PC-9 (cell line): Measurements from ENCODE around the gene EVL. TPM values are rescaled to one million over a fixed set of nuclear protein-coding genes. Genes with fewer than 3 reads are reported as not detected.

Source experiments
- BruUV-seq: library from RNA; stranded (reverse); fragments of 400-500 nt; replicated peaks from 2 replicates; lab custom pipeline; 2021; lab: Mats Ljungman, UMichigan
- CTCF ChIA-PET: fragments of 300-600 bp; sonication (Branson Sonifier 250); formaldehyde crosslinking; loops from one replicate; lab custom pipeline; 2022; ENCODE audit warnings: antibody characterized with exemption; lab: Charles Lee
- POLR2A ChIA-PET: fragments of 300-600 bp; sonication (Branson Sonifier 250); formaldehyde crosslinking; loops from one replicate; lab custom pipeline; 2022; ENCODE audit warnings: antibody characterized with exemption; ENCODE audit not compliant: unreplicated experiment; lab: Charles Lee
- DNase-seq, 2 experiments: peaks; one replicate each; pipeline versions ENCODE4 v3.0.0 to v3.0.0-alpha.2; 2015 to 2022; ENCODE audit warnings: mixed read lengths in 1 of 2
- H2AFZ ChIP-seq: fragments of 200-600 bp; sonication (generic); 2 replicates; pipeline ENCODE4 v1.8.1; 2017; ENCODE audit warnings: antibody characterized with exemption
- H3F3A ChIP-seq: fragments of 200-600 bp; sonication (generic); 2 replicates; pipeline ENCODE4 v1.8.1; 2017; ENCODE audit warnings: antibody characterized with exemption, mild to moderate bottlenecking, low read depth; ENCODE audit not compliant: insufficient read depth
- H3K27ac ChIP-seq: fragments of 200-600 bp; sonication (generic); 2 replicates; pipeline ENCODE4 v1.6.1; 2016; ENCODE audit warnings: mixed run types
- H3K27me3 ChIP-seq: fragments of 200-600 bp; sonication (generic); 2 replicates; pipeline ENCODE4 v1.6.1; 2016; ENCODE audit warnings: low read depth, mixed run types; ENCODE audit not compliant: insufficient read depth
- H3K36me3 ChIP-seq: fragments of 200-600 bp; sonication (generic); 2 replicates; pipeline ENCODE4 v1.6.1; 2016; ENCODE audit warnings: low read depth, mixed run types
- H3K4me1 ChIP-seq: fragments of 200-600 bp; sonication (generic); replicated peaks from 2 replicates; pipeline ENCODE4 v1.6.1; 2016; ENCODE audit warnings: mixed run types; ENCODE audit not compliant: insufficient read depth
- H3K4me2 ChIP-seq: fragments of 200-600 bp; sonication (generic); 2 replicates; pipeline ENCODE4 v1.6.1; 2017; ENCODE audit warnings: mixed run types
- H3K4me3 ChIP-seq: fragments of 200-600 bp; sonication (generic); 2 replicates; pipeline ENCODE4 v1.6.1; 2016; ENCODE audit warnings: mixed run types
- H3K79me2 ChIP-seq: fragments of 200-600 bp; sonication (generic); 2 replicates; pipeline ENCODE4 v1.6.1; 2017; ENCODE audit warnings: low read depth, mixed run types
- H3K9me2 ChIP-seq: fragments of 200-600 bp; sonication (generic); 2 replicates; pipeline ENCODE4 v1.8.1; 2017; ENCODE audit warnings: mild to moderate bottlenecking; ENCODE audit not compliant: insufficient read depth
- H3K9me3 ChIP-seq: fragments of 200-600 bp; sonication (generic); 2 replicates; pipeline ENCODE4 v1.8.1; 2016; ENCODE audit warnings: low read depth; ENCODE audit not compliant: insufficient read depth
- H4K20me1 ChIP-seq: fragments of 200-600 bp; sonication (generic); 2 replicates; pipeline ENCODE4 v1.8.1; 2017; ENCODE audit not compliant: insufficient read depth
- EZH2 ChIP-seq: fragments of 200-600 bp; sonication (generic); IDR thresholded peaks from 2 replicates; pipeline ENCODE4 v1.8.0; 2017; ENCODE audit warnings: antibody characterized with exemption, low read depth
- intact Hi-C: fragments of 100-400 bp; cut with micrococcal nuclease; formaldehyde crosslinking; loops from one replicate; pipeline ENCODE4 v1.10.0; 2022; ENCODE audit not compliant: unreplicated experiment
- total RNA-seq: library from RNA; stranded (reverse); gene quantifications from 2 replicates; pipeline ENCODE4 v1.2.3, GENCODE V29; 2021
- TF ChIP-seq, protein P1 (sequence below): fragments of 200-600 bp; sonication (generic); conservative IDR thresholded peaks from 2 replicates; pipeline ENCODE4 v1.6.1; 2017; ENCODE audit warnings: mixed run types, antibody characterized with exemption, mild to moderate bottlenecking, moderate library complexity

EVL gene
- total RNA-seq, 1 experiment from 2014 or later: 5.9 TPM

DNA sequence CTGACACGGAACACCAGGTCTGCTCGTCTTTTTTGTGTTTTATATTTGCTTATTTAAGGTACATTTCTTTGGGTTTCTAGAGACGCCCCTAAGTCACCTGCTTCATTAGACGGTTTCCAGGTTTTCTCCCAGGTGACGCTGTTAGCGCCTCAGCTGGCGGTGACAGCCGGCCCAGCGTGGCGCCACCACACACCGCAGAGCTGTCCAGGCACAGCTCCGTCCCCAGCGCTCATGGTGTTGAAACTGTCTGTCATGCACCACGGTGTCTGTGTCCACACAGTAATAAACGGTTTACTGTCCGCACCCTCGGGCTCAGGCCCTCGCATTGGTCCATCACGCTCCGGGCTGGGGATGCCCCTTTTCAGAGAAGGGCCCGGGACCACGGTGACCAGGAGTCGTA is 78.7 kb downstream of the EVL start:
- H3K9me3 ChIP-seq: no peaks in the 10 kb centered on the region
- POLR2A ChIA-PET: no interaction called here

DNA sequence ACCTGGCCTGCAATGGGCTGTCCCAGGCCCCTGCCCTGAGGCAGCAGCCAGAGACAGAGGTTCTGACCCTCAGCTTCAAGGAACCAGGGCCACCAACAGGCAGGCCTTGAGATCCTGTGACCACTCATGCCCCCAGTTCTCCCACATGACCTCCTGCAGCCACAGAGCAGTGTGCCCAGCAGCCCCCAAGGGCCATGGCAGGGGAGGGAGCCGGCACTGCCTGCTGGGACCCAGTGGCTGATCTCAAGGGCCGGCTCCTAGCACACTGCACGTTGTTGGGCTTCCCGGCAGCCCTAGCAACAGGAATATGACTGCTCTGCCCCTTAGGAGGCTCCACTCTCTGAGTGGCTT is 79.4 kb downstream of the EVL start:
- no peak for DNase-seq
- no peaks in the 10 kb centered on the region for H3K9me2 ChIP-seq
- no peak overlapping the region for H2AFZ ChIP-seq
- no peaks in the 10 kb centered on the region for H3K9me3 ChIP-seq
- no peaks in the 10 kb centered on the region for H3K36me3 ChIP-seq
- H3K27me3 ChIP-seq: no peaks in the 10 kb centered on the region
- H4K20me1 ChIP-seq: no peaks in the 10 kb centered on the region
- intact Hi-C loops: no loop called here
- TF ChIP-seq, protein P1, sequence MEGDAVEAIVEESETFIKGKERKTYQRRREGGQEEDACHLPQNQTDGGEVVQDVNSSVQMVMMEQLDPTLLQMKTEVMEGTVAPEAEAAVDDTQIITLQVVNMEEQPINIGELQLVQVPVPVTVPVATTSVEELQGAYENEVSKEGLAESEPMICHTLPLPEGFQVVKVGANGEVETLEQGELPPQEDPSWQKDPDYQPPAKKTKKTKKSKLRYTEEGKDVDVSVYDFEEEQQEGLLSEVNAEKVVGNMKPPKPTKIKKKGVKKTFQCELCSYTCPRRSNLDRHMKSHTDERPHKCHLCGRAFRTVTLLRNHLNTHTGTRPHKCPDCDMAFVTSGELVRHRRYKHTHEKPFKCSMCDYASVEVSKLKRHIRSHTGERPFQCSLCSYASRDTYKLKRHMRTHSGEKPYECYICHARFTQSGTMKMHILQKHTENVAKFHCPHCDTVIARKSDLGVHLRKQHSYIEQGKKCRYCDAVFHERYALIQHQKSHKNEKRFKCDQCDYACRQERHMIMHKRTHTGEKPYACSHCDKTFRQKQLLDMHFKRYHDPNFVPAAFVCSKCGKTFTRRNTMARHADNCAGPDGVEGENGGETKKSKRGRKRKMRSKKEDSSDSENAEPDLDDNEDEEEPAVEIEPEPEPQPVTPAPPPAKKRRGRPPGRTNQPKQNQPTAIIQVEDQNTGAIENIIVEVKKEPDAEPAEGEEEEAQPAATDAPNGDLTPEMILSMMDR: no peak
- no peak for TF ChIP-seq EZH2
- H3K79me2 ChIP-seq: no peaks in the 10 kb centered on the region
- BruUV-seq: no TSS peak
- no peak overlapping the region for H3K27ac ChIP-seq
- H3F3A ChIP-seq: no peaks in the 10 kb centered on the region
- no peak overlapping the region for H3K4me2 ChIP-seq
- H3K4me1 ChIP-seq: peaks cover 18% of the 10 kb centered on the region
- H3K4me3 ChIP-seq: no peak overlapping the region
- ChIA-PET CTCF (no interaction called here), POLR2A (no interaction called here)

More for the DNA sequence above, 78.7 kb downstream of the EVL start:
- BruUV-seq: no TSS peak
- Histone ChIP-seq H3K9me2 (no peaks in the 10 kb centered on the region), H4K20me1 (no peaks in the 10 kb centered on the region), H3K4me1 (peaks cover 18% of the 10 kb centered on the region), H3K79me2 (no peaks in the 10 kb centered on the region), H3K36me3 (no peaks in the 10 kb centered on the region), H3K27me3 (no peaks in the 10 kb centered on the region), H3K4me3 (no peak overlapping the region), H3K4me2 (no peak overlapping the region), H3K27ac (no peak overlapping the region), H2AFZ (no peak overlapping the region), H3F3A (no peaks in the 10 kb centered on the region)
- no peak for DNase-seq
- TF ChIP-seq EZH2: no peak
- TF ChIP-seq, protein P1: no peak
- intact Hi-C loops: no loop called here
- CTCF ChIA-PET: no interaction called here

DNA sequence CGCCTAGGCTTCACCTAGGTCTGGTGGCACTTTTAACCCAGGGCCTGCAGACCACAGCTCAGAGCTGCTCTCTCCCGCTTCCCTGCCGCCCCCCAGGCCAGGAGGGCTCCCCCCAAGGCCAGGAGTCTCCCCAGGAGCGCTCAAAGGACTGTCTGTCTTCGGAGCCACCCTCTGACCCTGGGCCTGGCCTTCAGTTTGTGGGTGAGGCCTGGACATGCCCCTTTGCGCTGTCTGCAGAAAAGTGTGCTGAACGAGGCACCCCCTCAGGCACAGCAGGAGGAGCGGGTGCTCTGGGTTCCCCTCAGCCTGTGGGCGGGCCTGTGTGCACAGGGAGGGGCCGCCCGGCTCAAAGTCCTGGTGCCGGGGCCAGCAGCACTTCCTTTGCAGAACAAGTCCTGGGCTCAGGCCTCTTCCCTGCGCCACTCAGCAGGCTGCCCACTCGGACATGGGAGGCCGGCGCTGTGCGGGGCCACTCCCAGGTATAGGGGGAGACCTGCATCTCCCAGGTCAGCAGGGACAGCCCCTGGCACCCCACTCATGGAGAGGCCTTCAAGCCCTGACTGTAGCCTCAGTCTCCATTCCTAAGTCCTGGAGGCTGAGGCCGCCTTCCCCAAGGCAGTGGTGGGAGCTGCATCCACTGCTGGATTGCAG is 79.9 kb downstream of the EVL start:
- H3K36me3 ChIP-seq: no peaks in the 10 kb centered on the region
- POLR2A ChIA-PET: no interaction called here
- H3K9me3 ChIP-seq: no peaks in the 10 kb centered on the region
- no peak overlapping the region for H2AFZ ChIP-seq
- H3K9me2 ChIP-seq: no peaks in the 10 kb centered on the region
- CTCF ChIA-PET: no interaction called here
- no peaks in the 10 kb centered on the region for H3F3A ChIP-seq
- no peaks in the 10 kb centered on the region for H3K27me3 ChIP-seq
- TF ChIP-seq, protein P1: no peak
- TF ChIP-seq EZH2: no peak
- H3K27ac ChIP-seq: no peak overlapping the region
- BruUV-seq: no TSS peak
- H3K79me2 ChIP-seq: no peaks in the 10 kb centered on the region
- H3K4me2 ChIP-seq: no peak overlapping the region
- no peak overlapping the region for H3K4me3 ChIP-seq
- intact Hi-C loops: no loop called here
- peaks cover 22% of the 10 kb centered on the region for H3K4me1 ChIP-seq
- no peak for DNase-seq
- no peaks in the 10 kb centered on the region for H4K20me1 ChIP-seq
